NCI-H1048 (cell line): ENCODE data around the gene TFDP2.
"Not testable (repeated sequence)": the region's sequence is repeated elsewhere in the genome, so short reads cannot be mapped to it uniquely, and the experiment has no call there.

Experiments
- DNase-seq: peaks from one replicate; lab custom pipeline; 2025; lab: John Stamatoyannopoulos, UW

TFDP2 gene

DNA sequence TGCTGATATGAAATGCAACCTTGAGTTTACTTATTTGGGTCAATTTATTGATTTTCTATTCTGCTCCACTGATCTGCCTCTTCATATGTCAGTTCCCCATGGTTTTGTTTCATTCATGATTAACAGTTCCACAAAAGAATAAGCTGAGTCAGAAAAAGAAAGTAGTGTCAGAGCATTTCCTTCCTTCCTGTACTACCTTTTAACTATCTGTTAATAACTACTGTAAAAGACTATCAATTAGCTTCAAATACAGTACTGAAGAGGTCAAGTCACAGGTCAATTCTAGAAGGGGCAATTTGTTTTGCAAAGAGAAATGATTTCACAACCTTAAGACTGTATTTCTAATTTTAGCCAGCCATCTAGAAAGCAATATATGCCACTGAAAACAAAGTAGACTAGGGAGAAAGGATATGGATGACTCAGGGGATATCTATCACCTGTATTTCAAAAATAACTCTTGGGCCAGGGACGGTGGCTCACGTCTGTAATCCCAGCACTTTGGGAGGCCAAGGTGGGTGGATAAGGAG, 129.5 kb downstream of the TFDP2 start:
- no peak for DNase-seq

DNA sequence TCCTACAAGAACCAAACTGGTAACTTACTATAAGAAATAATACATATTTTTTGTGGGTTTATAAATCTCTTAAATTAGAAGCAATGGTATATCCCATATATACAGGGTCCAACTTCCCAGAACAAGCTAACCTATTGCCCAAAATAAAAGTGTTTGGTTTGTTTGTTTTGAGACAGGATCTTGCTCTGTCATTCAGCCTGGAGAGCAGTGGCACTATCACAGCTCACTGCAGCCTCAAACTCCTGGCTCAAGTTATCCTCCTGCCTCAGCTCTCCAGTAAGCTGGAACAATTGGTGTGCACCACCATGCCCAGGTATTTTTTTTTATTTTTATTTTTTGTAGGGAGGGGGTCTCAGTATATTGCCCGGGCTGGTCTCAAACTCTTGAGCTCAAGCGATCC, 135.4 kb downstream of the TFDP2 start:
- DNase-seq: no peak

DNA sequence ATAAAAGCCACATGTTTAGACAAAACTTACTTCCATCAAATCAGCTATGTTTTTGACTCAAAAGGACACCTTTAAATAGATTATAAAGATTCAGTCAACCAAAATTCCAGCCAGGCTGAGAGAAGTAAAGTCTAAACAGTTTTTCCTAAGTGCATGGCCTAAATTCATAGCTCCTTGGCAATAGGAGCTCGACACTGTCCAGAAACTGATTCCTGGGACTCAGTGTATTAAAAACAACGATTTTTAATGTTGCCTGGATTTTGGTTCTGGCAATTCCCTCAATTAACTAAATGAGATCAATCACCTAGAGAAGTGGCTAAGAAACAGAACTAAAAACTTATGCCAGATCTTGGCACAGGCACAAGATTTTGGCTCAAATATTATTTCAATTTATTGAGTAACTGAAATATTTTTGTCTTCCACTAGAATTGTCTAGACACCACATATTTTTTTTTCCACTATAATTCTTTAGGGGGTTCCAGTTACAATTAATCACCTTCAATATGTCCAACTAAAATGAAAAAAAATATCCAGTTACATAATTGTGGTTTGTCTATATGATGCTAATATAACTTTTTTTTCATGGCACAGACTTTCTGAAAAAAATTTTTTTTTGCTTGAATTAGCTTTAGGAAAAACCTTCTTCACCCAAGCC, 135.9 kb downstream of the TFDP2 start:
- no peak for DNase-seq

DNA sequence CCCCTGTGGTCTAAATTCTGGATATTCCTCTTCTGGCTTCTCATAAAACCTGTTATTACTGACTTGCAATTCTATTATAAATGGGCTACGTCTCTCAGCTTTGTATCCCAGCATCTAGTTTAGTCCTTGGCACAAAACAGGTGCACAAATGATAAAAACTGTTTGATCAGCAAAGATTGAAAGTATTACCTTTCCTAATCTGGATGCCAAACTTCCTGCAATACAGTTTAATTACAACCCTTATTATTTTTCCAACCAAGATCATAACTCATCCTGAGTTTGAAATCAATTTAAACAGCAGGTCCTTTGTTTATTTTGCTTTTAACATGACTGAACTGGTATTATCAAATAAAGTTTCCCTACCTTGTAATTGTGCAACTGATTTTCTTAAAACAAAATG, 140.3 kb downstream of the TFDP2 start:
- DNase-seq: no peak

DNA sequence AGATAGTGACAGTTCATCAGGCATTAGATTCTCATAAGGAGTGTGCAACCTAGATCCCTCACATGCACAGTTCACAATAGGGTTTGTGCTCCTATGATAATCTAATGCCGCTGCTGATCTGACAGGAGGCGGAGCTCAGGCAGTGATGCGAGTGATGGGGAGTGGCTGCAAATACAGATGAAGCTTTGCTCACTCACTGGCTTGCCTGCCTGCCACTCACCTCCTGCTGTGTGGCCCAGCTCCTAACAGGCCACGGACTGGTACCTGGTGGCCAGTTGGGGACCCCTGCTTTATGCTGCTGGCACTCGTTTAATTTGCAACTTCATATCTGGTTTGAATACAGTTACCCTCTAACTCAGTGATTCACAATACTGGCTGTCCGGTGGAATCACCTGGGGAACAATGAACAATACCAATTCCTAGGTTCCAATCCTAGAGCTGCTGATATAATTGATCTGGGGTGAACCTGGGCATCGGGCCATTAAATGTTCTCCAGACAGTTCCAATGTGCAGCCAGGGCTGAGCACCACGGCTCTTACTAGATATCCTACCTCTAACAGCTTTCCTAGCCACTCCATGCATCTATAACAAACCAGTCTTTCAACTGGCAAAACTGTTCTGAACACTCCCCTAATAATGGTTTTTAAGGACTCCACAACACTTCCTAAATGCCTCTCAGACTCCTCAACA, 141.5 kb downstream of the TFDP2 start:
- no peak for DNase-seq

DNA sequence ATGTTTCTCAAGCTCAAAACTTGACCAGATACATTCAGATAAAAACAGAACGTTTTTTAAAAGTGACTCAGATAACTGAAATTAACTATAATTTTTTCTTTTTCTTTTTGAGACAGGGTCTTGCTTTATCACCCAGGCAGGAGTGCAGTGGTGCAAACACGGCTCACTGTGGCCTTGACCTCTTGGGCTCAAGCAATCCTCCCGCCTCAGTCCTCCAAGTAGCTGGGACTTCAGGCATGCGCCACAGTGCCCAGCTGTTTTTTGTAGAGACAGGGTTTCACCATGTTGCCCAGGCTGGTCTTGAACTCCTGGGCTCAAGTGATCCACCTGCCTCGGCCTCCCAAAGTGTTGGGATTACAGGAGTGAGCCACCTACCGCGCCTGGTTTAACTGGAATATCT, 144.4 kb downstream of the TFDP2 start:
- not testable (repeated sequence) for DNase-seq

DNA sequence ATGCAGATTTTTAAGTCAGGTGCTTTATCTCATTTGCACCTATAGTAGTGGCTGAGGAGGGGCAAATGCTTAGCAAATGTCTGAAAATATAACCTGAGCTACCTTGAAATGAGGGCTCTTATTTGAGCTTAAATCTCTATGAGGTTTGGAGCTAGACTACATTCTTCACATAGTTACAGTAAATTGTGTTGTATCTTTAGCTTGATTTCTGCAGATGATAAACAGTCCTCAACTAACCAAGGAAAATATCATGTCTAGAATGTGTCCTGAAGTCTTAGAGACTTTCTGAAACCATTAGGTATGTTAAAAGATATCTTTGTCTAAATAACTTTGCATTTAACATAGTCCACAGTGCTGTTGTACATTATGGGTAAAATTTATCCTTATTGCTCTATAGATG, 145.3 kb downstream of the TFDP2 start:
- no peak for DNase-seq

DNA sequence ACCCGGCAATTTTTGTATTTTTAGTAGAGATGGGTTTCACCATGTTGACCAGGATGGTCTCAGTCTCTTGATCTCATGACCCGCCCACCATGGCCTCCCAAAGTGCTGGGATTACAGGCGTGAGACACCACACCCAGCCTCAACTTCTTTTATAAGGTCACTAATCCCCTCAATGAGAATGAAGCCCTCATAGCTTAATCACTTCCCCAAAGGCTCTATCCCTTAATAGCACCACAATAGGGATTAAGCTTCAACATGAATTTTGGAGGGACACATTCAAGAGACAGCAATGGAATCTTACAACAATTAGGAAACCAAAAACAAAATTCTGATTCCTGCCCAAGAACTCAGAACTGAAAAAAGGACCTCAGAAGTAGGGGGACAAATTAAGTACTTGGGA, 146.1 kb downstream of the TFDP2 start:
- no peak for DNase-seq

DNA sequence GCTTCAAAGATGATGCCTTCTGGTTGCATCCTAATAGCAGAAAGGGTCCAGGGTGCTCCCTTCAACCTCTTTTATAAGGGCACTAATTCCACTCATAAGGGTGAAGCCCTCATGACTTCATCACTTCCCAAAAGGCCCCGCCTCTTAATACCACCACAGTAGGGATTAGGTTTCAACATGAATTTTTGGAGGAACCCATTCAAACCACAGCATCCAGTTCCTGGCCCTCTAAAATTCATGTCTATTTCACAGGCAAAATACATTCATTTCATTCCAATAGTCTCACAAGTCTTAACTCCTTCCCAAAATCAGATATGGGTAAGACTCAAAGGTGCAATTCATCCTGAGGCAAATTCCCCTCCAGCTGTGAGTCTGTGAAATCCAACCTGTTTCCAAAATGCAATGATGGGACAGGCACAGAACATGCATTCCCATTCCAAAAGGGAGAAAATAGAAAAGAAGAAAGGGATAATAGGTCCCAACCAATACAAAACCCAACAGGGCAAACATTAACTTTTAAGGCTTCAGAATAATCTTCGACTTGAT, 148.9 kb downstream of the TFDP2 start:
- DNase-seq: no peak

DNA sequence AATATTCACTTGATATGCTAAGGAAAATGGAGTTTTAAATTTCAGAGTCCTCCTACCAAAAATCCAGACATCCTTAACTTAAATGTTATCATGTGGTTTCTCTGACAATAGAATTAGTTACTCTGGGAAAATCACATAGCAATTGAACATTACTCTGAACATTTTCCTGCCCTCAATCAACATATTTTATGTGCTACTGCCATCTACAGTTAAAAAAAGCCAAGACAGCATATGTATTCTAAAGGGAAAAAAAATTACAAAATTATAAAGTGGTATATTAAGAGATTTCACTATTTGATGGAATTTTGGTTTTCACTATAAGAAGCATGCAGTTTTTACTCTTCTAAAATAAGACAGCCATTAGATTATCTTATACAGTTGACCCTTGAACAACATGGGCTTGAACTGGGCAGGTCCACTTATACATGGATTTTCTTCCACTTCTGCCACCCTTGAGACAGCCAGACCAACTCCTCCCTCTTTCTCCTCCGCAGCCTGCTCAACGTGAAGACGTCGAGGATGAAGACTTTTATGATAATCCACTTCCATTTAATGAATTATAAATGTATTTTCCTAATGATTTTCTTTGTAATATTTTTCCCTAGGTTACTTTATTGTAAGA, 150.6 kb downstream of the TFDP2 start:
- no peak for DNase-seq

DNA sequence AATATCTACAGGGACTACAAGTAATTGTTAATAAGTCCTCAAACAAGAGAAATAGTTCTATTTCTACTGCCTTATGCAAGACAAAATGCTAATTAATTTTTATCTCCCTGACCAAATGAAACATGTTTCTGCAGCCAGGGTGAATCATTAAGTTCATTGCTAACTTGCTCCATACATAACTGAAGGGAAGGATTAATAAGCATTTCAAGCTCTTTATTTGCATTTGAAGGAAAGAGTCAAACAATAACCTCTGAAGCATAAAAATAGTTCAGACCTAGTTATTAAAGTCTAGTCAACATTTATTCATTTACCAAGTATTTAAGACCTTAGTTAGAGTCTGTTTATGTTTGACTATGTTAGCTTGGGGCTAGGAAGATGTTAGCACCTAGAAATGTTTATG, 152.9 kb downstream of the TFDP2 start:
- DNase-seq: no peak

DNA sequence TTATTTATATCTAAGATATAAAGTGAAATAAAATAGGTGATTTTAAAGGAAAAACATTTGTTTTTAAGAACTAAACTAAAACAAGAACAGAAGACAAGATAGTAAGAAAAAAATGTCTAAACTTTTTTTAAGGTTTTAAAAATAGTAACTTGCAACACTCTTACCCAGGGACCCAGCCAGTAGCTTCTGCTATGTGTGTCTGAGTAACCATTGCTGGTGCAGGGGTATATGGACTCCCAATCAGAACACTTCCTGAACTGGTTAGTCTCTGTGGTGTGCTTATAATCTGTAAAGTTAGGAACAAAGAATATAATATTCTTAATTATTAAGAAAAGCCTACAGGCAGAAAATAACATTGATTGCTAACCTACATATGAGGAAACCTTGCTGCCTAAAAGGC, 154.5 kb downstream of the TFDP2 start:
- DNase-seq: no peak

DNA sequence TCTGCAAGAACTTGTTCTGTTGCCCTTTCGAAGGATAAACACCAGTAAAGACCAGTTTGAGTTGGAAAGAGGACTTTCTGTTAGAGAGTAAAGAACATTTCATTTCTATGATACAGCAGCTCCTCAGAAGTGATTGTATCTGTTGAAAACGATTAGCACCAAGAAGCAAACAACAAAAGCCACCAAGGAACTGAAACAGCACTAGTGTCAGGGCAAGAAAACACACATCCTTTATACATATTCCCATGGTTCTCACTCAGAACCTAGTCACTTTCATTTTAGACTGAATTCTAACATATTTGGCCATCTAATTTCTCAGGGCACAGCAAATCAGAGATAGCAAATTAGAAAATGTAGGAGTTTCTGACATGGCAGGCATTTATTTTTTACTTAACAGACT, 156.8 kb downstream of the TFDP2 start:
- DNase-seq: no peak

DNA sequence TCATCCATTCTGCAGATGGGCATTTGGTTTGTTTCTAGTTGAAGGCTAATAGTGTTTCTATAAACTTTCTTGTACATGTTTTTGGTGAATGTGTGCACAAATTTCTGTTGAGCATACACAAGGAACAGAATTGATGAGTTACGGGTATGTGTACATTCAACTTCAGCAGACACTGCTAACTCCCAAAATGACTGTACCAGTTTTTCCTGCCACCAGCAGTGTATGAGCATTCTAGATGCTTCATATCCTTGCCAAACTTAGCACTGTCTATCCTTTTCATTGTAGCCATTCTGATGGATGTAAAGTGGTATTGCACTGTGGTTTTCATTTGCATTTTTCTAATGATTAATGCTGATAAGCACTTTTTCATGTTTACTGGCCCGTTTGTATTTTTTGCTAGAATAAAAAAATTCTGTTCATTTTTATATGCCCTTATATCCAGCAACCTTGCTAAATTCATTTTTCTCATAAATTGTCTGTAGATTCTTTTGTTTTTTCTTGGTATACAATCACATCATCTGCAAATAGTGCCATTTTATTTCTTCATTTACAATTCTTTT, 162.7 kb downstream of the TFDP2 start:
- DNase-seq: no peak

DNA sequence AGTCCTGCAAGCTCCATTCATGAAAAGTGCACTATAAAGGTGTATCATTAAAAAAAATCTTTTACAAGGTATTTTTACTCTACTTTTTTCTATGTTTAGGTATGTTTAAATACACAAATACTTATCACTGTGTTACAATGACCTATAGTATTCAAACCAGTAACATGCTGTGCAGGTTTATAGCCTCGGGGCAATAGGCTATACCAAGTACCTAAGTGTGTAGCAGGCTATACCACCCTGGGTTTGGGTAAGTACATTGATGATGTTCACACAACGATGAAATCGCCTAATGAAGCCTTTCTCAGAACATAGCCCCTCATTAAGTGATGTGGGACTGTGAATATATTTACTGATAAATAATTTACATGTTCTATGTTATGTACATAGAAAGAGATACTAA, 168.3 kb downstream of the TFDP2 start:
- no peak for DNase-seq

DNA sequence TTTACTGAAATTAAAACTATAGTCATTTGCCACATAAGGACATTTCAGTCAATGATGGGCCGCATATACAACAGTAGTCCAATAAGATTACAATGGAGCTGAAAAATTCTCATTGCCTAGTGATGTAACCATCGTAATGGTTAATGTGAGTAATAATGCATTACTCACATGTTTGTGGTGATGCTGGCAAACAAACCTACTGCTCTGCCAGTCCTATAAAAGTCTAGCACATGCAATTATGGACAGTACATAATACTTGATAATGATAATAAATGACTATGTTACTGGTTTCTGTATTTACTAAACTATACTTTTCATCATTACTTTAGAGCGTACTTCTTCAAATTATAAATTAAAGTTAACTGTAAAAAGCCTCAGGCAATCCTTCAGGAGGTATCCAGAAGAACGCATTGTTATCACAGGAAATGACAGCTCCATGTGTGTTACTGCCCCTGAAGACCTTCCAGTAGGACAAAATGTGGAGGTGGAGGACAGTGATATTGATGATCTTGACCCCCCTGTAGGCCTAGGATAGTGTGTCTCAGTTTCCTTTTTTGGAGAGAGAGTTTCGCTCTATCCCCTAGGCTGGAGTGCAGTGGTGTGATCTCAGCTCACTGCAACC, 170.2 kb downstream of the TFDP2 start:
- no peak for DNase-seq

DNA sequence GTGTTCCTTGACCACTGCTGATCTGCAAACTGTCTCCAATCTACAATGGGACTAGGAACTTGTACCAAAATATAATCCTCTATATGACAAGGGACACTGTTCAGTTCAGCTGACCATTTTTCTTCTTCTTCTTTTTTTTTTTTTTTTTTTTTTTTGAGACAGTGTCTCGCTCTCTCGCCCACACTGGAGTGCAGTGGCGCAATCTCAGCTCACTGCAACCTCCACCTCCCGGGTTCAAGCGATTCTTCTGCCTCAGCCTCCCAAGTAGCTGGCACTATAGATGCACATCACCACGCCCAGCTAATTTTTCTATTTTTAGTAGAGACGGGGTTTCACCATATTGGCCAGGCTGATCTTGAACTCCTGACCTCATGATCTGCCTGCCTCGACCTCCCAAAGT, 174.6 kb downstream of the TFDP2 start:
- DNase-seq: not testable (repeated sequence)

DNA sequence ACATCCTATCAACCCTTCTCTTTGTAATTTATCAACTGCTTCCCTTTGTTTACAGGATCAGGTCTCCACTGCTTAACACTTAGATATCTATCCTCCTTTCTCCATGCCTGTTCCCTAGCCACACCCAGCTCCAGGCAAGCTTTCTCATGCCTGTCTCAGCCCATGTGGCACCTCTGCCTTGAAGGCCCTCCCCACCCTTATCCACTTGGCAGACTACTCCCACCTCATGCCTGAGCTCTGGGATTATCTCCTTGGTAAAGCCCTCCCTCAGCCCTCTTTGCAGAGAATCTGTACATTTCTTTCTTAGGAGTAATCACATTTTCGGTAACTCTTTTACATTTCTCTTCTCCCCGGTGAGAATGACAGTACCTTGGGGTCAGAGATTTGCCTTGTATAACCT, 176.9 kb downstream of the TFDP2 start:
- DNase-seq: no peak

DNA sequence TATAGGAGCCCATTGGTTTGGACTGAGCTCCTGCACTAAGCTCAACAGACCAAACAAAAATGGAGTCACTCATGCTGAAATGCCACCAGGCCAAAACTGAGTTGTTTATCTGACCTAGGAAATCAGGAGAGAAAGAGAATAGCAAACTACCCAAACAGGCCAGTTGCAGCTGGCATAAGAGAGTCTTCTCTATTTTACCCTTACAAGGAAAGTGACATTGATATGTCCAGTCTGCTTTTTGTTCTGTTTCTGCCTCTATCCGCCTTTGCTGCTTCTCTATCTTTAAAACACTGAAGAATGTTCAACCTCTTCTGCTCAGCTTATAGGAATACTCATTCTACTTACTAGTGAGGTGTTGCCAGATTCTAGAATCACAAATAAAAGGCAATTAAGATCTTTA, 177.8 kb downstream of the TFDP2 start:
- DNase-seq: no peak

DNA sequence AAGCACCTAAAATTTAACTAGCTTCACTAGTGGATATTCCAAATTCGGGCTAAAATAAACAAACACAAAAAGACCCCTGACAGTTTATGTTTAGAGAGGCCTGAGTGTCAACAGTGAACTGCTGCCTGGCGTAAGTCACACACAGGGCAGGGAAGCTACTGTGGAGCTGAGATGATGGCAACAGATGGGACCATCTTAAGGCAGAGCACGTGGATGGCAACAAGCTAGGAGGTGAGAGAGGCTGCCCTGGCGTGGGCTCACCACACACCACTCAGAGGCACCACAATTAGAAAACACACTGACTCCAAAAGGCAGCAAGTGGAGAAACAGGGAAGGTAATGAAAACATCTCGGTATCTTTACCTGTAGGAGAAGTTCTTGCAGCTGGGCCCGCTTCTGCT, 179.6 kb downstream of the TFDP2 start:
- DNase-seq: no peak

DNA sequence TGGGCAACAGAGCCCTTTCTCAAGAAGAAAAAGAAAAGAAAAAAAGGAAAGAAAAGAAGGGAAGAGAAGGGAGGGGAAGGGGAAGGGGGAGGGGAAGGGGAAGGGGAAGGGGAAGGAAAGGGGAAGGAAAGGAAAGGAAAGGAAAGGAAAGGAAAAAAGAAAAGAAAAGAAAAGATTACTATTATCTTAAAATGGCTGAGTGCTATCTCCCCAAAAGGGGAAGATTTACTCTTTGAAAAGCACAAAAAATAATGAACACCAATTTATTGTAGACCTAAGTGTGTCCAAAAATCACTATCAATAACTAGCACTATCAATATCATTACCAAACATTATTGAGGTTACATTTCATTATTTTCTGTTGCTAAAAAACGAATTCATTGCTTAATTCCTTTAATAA, 183.9 kb downstream of the TFDP2 start:
- DNase-seq: no peak

DNA sequence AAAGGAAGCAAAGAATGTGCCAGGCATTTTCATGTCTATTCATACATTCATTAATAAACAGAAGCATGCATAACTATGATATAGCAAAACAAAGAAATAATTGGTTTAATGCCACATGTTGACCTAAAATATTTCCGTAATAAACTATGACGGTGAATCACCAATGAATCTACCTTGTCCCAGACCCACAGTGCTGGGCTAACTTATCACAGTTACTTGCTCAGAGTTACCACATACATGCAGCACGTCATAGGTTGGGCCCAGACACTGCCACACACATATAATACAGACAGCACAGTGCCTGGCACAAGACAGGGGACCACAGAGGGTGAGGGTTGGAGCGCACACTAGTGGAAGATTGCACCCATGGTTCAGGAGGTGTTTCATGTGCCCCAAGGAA, 186.0 kb downstream of the TFDP2 start:
- no peak for DNase-seq
